GM20431 (cell line): ENCODE measurements around the gene HDAC1.

Experiments
- in situ Hi-C: fragments of 300-500 bp; cut with MseI, MboI; formaldehyde crosslinking; loops from one replicate; pipeline ENCODE4 v1.15.0; 2020; ENCODE audit warnings: low sequenced_read_pairs; ENCODE audit not compliant: unreplicated experiment

The HDAC1 gene

GRCh38 chr1:32321712-32322291, 29.9 kb downstream of the HDAC1 start:
- in situ Hi-C loops = no loop called here

- in situ Hi-C loops = no loop called here
Observed at GRCh38 chr1:32327204-32327603, 35.3 kb downstream of the HDAC1 start.

- in situ Hi-C loops = no loop called here
Observed at GRCh38 chr1:32329931-32330466, 38.1 kb downstream of the HDAC1 start.

- in situ Hi-C loops = no loop called here
Observed at GRCh38 chr1:32330558-32331151, 38.8 kb downstream of the HDAC1 start.

GRCh38 chr1:32331549-32331948, 39.7 kb downstream of the HDAC1 start:
- in situ Hi-C loops = no loop called here

- in situ Hi-C loops = no loop called here
Observed at GRCh38 chr1:32332290-32333079, 40.6 kb downstream of the HDAC1 start.

GRCh38 chr1:32333251-32333963, 41.5 kb downstream of the HDAC1 start:
- in situ Hi-C loops = no loop called here

- in situ Hi-C loops = no loop called here
Observed at GRCh38 chr1:32334274-32334861, 42.5 kb downstream of the HDAC1 start.

- in situ Hi-C loops = no loop called here
Observed at GRCh38 chr1:32334864-32335534, 43.1 kb downstream of the HDAC1 start.

GRCh38 chr1:32335535-32335789, 43.6 kb downstream of the HDAC1 start:
- in situ Hi-C loops = no loop called here

GRCh38 chr1:32335790-32336590, 44.1 kb downstream of the HDAC1 start, which contains the start of gene MARCKSL1:
TSS of gene MARCKSL1 (minus strand) at chr1:32336233. CDS start at chr1:32336033, 200 bp downstream.
- in situ Hi-C loops = no loop called here

GRCh38 chr1:32336591-32336932, 44.7 kb downstream of the HDAC1 start:
- in situ Hi-C loops = no loop called here

GRCh38 chr1:32336963-32337675, 45.2 kb downstream of the HDAC1 start:
- in situ Hi-C loops = no loop called here

GRCh38 chr1:32337855-32338636, 46.2 kb downstream of the HDAC1 start:
- in situ Hi-C loops = no loop called here

GRCh38 chr1:32338637-32339145, 46.8 kb downstream of the HDAC1 start:
- in situ Hi-C loops = no loop called here

GRCh38 chr1:32339363-32339978, 47.6 kb downstream of the HDAC1 start:
- in situ Hi-C loops = no loop called here

GRCh38 chr1:32341186-32341757, 49.4 kb downstream of the HDAC1 start:
- in situ Hi-C loops = no loop called here
